Activated T-cell treated with anti-CD3 and anti-CD28 coated beads, Interleukin-2, amount 50 U/mL, for 72 hours (primary cell): ENCODE results near the gene HEMGN. TPM values are rescaled to one million over a fixed set of nuclear protein-coding genes. Genes with fewer than 3 reads are reported as not detected.

ENCODE experiments used
- ATAC-seq, 2 donors: fragments of 150-1000 bp; cut with Tn5 transposase; replicated peaks in 1 of 2; 2 replicates each; pipeline ENCODE4 v1.10.0; 2021; ENCODE audit warnings: moderate library complexity in 2 of 2, mild to moderate bottlenecking in 1 of 2
- DNase-seq, 2 donors: peaks; one replicate each; pipeline ENCODE4 v3.0.0; 2021 to 2022; ENCODE audit warnings: mixed read lengths in 1 of 2
- H3K27ac Mint-ChIP-seq: one replicate; pipeline ENCODE4 v1.8.0; 2022; ENCODE audit warnings: mild to moderate bottlenecking, moderate library complexity, mixed read lengths
- H3K27me3 Mint-ChIP-seq: one replicate; pipeline ENCODE4 v1.8.0; 2022; ENCODE audit warnings: low read depth, mixed read lengths
- H3K36me3 Mint-ChIP-seq, 2 donors: one replicate each; pipeline ENCODE4 v1.8.0; 2022; ENCODE audit warnings: mixed read lengths in 2 of 2, mild to moderate bottlenecking in 1 of 2; ENCODE audit not compliant: insufficient read depth in 2 of 2
- H3K4me1 Mint-ChIP-seq: one replicate; pipeline ENCODE4 v1.8.0; 2022; ENCODE audit warnings: low read depth, mixed read lengths
- H3K4me3 Mint-ChIP-seq, 2 donors: one replicate each; pipeline ENCODE4 v1.8.0; 2022; ENCODE audit warnings: mild to moderate bottlenecking in 2 of 2, mixed read lengths in 2 of 2, moderate library complexity in 2 of 2
- H3K9me3 Mint-ChIP-seq, 2 donors: one replicate each; pipeline ENCODE4 v1.8.0; 2022; ENCODE audit warnings: mixed read lengths in 2 of 2
- total RNA-seq, 2 donors: library from RNA; stranded (reverse); gene quantifications; one replicate each; pipeline ENCODE4 v1.2.3, GENCODE V29; 2022

HEMGN gene
- total RNA-seq, 2 donors from 2014 or later: 1.1 to 1.5 TPM

DNA sequence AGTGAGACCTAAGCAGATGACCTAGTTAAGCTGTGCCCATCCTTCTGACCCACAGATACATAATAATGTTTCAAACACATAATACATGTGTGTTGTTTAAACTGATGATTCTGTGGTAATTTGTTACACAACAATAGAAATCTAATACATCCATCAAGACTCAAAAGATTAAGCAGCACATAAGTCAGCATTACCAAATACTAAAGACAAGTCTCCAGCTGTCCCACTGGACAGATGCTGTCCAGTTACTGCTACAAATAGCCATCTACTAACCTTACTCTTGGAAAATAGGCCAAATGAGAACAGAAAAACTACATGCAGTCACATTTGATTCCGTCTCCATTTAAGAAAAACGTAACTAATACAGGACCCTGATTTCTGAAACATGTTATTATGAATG is 26.4 kb downstream of the HEMGN start:
- ATAC-seq (no peak), DNase-seq (no peak)
- Mint-ChIP-seq H3K9me3 (no peaks in the 10 kb centered on the region), H3K4me1 (peaks cover 55% of the 10 kb centered on the region), H3K36me3 (peaks cover 3 to 19% of the 10 kb centered on the region in 2 donors), H3K27me3 (no peaks in the 10 kb centered on the region), H3K27ac (no peak overlapping the region), H3K4me3 (no peak overlapping the region)

DNA sequence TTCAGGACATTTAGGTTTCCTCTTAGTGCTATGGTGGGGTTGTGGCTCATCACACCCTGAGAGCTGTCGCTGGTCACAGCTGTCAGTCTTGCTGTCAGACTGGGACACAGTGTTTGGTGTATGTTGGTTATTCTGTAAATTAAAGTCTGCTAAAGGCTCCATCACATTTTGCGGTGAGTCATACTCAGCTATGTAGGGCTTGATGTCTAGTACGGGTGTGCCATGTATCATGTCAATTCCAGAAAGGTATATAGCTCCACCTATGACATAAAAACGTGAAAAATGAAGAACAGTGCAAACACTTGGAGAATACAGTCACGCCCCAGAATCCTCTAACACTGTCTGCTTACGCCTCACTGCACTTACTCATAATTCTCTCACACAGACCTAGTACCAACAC is 27.6 kb downstream of the HEMGN start:
- DNase-seq: no peak
- Mint-ChIP-seq H3K4me3 (no peak overlapping the region), H3K4me1 (peaks cover 61% of the 10 kb centered on the region), H3K27ac (no peak overlapping the region), H3K27me3 (no peaks in the 10 kb centered on the region), H3K9me3 (peaks cover 0 to 2% of the 10 kb centered on the region in 2 donors), H3K36me3 (peaks cover 6 to 18% of the 10 kb centered on the region in 2 donors)
- ATAC-seq: peak in 1 of 2 donors; percentile 15

DNA sequence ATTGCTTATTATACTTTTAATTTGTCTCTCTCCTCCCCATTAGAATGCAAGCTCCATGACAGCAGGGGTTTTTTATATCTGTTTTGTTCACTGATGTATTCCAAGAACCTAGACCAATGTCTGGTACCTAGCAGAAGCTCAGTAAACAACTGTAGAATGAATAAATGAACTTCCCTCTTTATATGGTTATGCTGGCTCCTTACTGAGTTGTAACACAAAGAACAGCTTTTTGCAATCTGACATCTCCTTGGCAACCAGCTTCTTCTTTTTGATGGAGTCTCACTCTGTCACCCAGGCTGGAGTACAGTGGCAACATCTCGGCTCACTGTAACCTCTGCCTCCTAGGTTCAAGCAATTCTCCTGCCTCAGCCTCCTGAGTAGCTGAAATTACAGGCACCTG is 29.3 kb downstream of the HEMGN start:
- peak overlapping the region; percentile 49 for H3K27ac Mint-ChIP-seq

DNA sequence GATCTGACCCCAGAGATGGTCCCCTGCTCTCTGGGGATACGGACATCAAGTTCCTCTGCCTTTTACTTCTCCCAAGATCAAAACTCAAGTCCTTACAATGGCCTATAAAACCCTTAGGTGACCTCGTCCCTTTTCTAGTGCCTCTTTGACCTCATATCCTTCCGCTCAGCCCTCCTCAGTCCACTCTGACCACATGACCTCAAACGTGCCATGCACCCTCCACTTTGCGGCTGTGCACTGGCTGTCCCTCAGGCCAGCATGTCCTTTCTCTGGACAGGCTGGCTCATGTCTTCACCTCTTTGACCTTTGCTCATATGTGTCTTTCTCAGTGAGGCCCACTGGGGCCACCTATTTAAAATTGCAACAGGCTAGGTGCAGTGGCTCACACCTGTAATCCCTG is 30.3 kb downstream of the HEMGN start:
- Mint-ChIP-seq H3K36me3 (peaks cover 3 to 14% of the 10 kb centered on the region in 2 donors), H3K4me3 (peak overlapping the region in 1 of 2 donors; percentile 68), H3K27me3 (no peaks in the 10 kb centered on the region), H3K9me3 (peaks cover 0 to 2% of the 10 kb centered on the region in 2 donors), H3K27ac (peak overlapping the region; percentile 17), H3K4me1 (peaks cover 81% of the 10 kb centered on the region)
- ATAC-seq (no peak), DNase-seq (no peak)

More for the DNA sequence above, 29.3 kb downstream of the HEMGN start:
- ATAC-seq (no peak), DNase-seq (no peak)
- Mint-ChIP-seq H3K4me1 (peaks cover 71% of the 10 kb centered on the region), H3K36me3 (peaks cover 3 to 20% of the 10 kb centered on the region in 2 donors), H3K27me3 (no peaks in the 10 kb centered on the region), H3K4me3 (no peak overlapping the region), H3K9me3 (peaks cover 0 to 2% of the 10 kb centered on the region in 2 donors)

DNA sequence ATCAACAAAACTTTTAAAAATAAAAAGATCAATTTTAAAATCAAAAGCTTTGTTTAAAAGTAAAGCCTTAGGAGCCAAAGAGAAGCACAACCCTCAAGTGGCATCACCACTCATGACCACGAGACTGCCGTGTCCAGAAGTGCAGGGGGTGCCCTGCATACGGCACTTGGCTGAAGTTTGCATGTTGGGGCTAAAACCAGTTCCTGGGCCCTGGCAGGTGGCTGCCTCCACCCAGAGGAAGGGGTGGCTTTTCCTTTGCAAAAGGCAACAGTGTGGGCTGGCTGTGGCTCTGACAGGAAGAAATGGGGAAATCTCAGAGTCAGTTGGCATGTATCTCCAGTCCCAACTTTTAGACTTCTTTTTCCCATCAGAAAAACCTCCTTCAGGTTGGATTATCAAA is 30.9 kb downstream of the HEMGN start:
- Mint-ChIP-seq H3K27ac (peak overlapping the region; percentile 89), H3K4me3 (peak overlapping the region; percentile 68 to 83), H3K4me1 (peaks cover 86% of the 10 kb centered on the region), H3K27me3 (no peaks in the 10 kb centered on the region), H3K36me3 (peaks cover 3 to 12% of the 10 kb centered on the region in 2 donors), H3K9me3 (peaks cover 0 to 2% of the 10 kb centered on the region in 2 donors)
- no peak for ATAC-seq
- DNase-seq: no peak

DNA sequence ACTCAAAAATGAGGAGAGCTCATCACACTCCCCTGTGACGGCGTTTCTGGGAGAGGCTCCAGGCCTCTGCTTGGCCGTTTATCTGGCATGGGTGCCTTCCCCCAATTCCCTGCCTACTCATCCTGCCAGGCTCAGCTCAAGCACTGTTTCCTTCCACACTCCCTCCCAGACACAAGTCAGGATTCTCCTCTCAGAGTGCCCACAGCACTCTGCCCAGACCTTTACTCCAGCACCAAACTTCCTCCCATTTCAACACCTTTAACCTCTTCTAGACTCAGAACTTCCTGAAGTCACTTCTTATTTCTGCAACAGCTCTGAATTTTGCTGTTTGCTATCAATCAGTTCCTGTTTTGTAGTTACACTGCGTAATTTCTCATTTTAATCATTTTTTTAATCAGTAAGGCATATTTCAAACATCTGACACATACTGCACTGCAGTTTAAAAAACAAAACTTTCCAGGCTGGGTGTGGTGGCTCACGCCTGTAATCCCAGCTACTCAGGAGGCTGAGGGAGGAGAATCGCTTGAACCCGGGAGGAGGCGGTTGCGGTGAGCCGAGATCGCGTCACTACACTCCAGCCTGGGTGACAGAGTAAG is 31.6 kb downstream of the HEMGN start:
- peak overlapping the region; percentile 68 to 83 for H3K4me3 Mint-ChIP-seq
- H3K9me3 Mint-ChIP-seq: peaks cover 0 to 2% of the 10 kb centered on the region in 2 donors
- peaks cover 86% of the 10 kb centered on the region for H3K4me1 Mint-ChIP-seq
- ATAC-seq (peak in 1 of 2 donors; percentile 31), DNase-seq (peak in 1 of 2 donors; percentile 29)
- H3K27me3 Mint-ChIP-seq: no peaks in the 10 kb centered on the region
- H3K27ac Mint-ChIP-seq: peak overlapping the region; percentile 89
- H3K36me3 Mint-ChIP-seq: peaks cover 3 to 12% of the 10 kb centered on the region in 2 donors

DNA sequence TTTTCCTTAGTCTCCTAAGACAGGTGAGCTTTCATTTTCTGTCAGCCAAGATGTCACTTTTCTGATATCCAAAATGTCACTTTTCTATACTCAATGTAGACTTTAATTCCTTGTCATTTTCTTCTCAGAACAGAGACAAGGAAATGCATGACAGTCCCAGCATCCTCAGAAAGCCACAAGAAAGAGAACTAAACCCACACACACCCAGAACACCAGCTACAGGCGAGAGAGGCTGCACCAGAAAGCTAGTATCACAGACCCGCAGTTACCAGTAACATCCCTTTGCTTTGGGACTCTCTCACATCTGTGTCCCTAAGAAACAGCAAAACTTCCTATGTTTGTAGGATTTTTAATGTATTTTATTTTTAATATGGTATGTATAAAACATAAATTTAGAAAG is 32.7 kb downstream of the HEMGN start:
- Mint-ChIP-seq H3K4me3 (peak overlapping the region; percentile 78 to 98), H3K27ac (peak overlapping the region; percentile 96), H3K27me3 (no peaks in the 10 kb centered on the region), H3K4me1 (peaks cover 89% of the 10 kb centered on the region), H3K9me3 (peaks cover 0 to 2% of the 10 kb centered on the region in 2 donors), H3K36me3 (peaks cover 3 to 9% of the 10 kb centered on the region in 2 donors)
- peak; percentile 42 to 70 for ATAC-seq
- DNase-seq: peak; percentile 28 to 43

DNA sequence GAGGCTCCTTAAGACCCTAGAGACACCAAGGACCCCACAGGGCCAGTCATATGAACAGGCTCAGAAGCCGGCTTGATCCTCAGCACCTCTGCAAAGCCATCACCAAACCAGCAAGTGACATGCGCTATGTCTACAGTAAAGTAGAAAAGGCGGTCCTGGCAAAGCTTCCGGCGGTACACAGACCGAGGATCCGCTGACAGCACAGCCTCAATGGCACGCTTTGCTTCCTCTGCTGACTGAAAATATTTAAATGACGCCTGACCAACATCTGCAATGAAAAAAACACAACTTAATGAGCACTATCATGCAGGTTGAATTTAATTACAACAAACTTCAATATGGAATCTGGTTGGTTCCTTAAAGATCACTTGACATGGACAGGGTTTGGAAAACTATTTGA is 33.2 kb downstream of the HEMGN start:
- H3K9me3 Mint-ChIP-seq: peaks cover 0 to 2% of the 10 kb centered on the region in 2 donors
- H3K36me3 Mint-ChIP-seq: peaks cover 3 to 9% of the 10 kb centered on the region in 2 donors
- H3K27me3 Mint-ChIP-seq: no peaks in the 10 kb centered on the region
- peaks cover 89% of the 10 kb centered on the region for H3K4me1 Mint-ChIP-seq
- peak; percentile 80 to 81 for ATAC-seq
- peak overlapping the region; percentile 96 for H3K27ac Mint-ChIP-seq
- peak overlapping the region; percentile 78 to 98 for H3K4me3 Mint-ChIP-seq
- DNase-seq: peak; percentile 55 to 64

DNA sequence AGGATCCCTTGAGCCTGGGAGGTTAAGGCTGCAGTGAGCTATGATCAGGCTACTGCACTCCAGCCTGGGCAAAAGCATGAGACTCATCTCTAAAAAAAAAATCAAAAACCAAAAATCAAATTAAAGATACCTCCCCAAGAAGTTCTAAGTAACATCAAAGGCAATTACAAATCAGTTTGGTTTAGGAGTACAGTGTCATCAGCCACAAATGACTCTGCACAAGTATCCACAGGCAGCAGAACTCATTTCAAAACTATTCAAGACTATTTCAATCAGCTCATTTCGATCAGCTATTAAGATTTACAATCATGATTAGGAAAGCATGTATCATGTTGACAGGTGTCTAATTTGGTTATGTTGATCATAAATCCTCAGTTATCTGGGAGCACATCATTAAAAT is 34.8 kb downstream of the HEMGN start:
- H3K4me1 Mint-ChIP-seq: peaks cover 77% of the 10 kb centered on the region
- no peak for DNase-seq
- H3K4me3 Mint-ChIP-seq: peak overlapping the region in 1 of 2 donors; percentile 36
- peaks cover 3 to 9% of the 10 kb centered on the region in 2 donors for H3K36me3 Mint-ChIP-seq
- ATAC-seq: peak; percentile 51 to 65
- H3K27ac Mint-ChIP-seq: peak overlapping the region; percentile 19
- H3K9me3 Mint-ChIP-seq: peaks cover 0 to 2% of the 10 kb centered on the region in 2 donors
- no peaks in the 10 kb centered on the region for H3K27me3 Mint-ChIP-seq

DNA sequence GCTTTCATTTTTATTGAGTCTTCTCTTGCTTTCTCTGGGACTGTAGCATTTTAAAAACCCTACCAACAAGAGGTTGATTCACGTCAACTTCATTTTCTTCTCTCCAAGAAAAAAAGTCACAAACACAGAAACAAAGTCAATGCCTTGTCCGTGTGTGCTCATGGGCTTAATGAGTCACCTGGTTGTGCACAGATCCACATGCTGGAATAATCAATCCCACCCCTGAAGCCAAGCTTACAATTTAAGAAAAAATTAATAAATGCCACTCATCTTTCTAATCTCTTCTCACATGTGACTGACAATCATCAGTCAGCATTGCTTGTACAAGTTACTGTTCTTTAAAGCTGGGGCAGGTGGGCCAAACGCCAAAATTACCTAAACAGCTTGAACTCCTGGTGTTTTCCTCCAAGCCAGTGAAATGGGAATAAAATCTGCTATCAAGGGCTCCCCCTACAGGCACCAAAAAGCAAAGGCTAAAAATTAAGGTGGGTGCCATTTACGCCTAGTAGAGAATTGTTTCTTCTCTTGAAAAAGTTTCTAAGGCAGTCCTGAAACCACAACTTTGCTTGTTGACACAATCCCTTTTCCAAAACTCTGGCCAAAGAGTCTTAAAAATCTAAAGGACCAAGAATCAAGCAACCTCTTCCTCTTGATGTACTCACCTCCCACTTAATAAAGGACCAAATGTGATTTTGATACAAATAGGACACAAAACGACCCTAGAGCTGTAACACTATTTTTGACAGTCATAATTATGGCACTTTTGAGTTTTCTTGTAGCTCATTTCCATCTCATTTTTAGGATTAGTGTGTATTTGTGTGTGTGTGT is 37.0 kb downstream of the HEMGN start:
- H3K27me3 Mint-ChIP-seq: no peaks in the 10 kb centered on the region
- peaks cover 0 to 2% of the 10 kb centered on the region in 2 donors for H3K36me3 Mint-ChIP-seq
- H3K4me1 Mint-ChIP-seq: peaks cover 55% of the 10 kb centered on the region
- peak overlapping the region; percentile 25 for H3K27ac Mint-ChIP-seq
- no peaks in the 10 kb centered on the region for H3K9me3 Mint-ChIP-seq
- H3K4me3 Mint-ChIP-seq: peak overlapping the region in 1 of 2 donors; percentile 22
- DNase-seq (peak in 1 of 2 donors; percentile 27), ATAC-seq (no peak)

DNA sequence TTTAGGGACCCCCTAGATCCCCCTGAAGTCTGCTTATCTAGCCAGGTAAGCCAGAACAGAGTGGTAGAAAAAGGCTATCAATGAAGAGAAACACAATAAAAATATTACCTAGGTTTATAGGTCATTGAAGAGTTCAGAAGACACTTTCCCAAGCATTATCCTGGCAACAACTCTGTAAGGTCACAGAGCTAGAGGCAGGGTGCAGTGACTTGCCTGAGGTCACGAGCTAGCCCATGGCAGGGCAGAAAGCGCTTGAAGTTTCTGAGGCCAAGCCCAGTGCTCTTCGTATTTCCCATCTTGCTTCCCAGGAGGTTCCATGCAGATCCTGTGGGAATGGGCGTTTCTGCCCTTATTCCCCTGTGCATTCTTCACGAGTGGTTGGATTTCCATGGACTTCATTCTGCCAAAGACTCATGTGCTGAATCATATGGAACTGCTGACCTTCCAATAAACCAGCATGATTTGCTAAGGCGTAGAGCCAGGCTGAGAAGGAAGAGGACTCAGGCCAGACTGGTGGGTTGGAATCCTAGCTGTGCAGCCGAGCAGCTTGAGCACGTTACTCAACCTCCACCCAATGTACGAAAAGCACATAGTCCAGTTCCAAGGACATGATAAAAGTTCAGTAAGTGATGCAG is 37.8 kb downstream of the HEMGN start:
- DNase-seq (no peak), ATAC-seq (no peak)
- Mint-ChIP-seq H3K4me1 (peaks cover 52% of the 10 kb centered on the region), H3K9me3 (no peaks in the 10 kb centered on the region), H3K27me3 (no peaks in the 10 kb centered on the region), H3K27ac (peak overlapping the region; percentile 73), H3K36me3 (peaks cover 0 to 2% of the 10 kb centered on the region in 2 donors), H3K4me3 (no peak overlapping the region)

DNA sequence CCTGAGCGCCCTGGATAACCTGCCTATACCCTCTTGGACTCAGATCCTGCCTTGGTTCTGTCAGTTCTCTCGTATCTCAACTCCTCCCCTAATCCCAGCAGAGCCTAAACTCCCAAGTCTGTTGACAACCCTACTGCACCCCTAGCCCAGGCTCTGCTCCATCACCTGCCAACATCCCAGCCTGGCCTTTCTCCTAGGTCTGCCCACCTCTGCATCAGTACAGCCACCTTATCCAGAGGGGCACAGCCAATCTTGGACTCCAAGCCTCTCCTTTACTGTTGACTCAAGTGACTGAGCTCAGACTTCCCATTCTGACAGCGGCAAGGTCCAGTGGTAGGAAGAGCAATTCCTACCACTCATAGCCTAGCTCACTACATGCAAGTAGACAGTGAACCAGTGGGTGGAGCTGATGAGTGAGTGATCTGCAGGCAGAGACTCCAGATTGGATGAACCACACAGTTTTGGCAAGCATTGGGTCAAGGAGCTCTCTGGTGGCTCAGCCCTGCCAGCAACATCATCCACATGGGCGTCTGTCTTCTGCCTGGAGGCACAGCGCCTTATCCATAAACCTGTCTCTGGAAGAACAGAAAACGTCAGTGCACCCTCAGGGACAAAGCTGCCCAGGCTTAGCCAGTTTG is 42.2 kb downstream of the HEMGN start:
- Mint-ChIP-seq H3K4me3 (no peak overlapping the region), H3K27me3 (no peaks in the 10 kb centered on the region), H3K9me3 (peaks cover 0 to 2% of the 10 kb centered on the region in 2 donors), H3K27ac (no peak overlapping the region), H3K36me3 (peaks cover 8 to 9% of the 10 kb centered on the region in 2 donors), H3K4me1 (peaks cover 15% of the 10 kb centered on the region)
- peak in 1 of 2 donors; percentile 16 for DNase-seq
- ATAC-seq: peak; percentile 45 to 61
